Measurements from ENCODE around the gene GNAO1. TPM values are rescaled to one million over a fixed set of nuclear protein-coding genes. Genes with fewer than 3 reads are reported as not detected.
"Not testable (repeated sequence)": the region's sequence is repeated elsewhere in the genome, so short reads cannot be mapped to it uniquely, and the experiment has no call there.

GNAO1 gene
- total and polyA plus RNA-seq, 9 of the 15 experiments (the other 6 are each of a cell fraction or from before 2014, with no cell fraction given), result 0.07 to 0.42 (median 0.08) TPM; not detected in 5

DNA sequence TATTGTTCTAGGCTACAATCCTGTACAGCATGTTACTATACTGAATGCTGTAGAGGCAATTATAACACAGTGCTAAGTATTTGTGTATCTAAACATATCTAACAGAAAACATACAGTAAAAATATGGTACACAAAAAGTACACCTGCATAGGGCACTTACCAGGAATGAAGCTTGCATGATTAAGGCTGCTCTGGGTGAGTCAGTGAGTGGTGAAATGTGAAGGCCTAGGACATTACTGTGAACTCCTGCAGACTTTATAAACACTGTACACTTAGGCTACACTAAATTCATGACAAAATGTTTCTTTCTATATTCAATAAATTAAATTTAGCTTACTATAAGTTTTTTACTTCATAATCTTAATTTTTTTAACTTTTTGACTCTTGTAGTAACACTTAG, 196.9 kb downstream of the GNAO1 start (continued):
- TF ChIP-seq POU5F1 (IDR thresholded peaks at IDR 0.05; ENCODE audit: borderline replicate concordance, low read depth, low read length, partially characterized antibody) (no peak), BMI1 (IDR thresholded peaks at IDR 0.05; ENCODE audit: low read length) (no peak), ZNF217 (CRISPR knock-in tag; IDR thresholded peaks at IDR 0.05) (no peak), FOXJ3 (CRISPR knock-in tag; IDR thresholded peaks at IDR 0.05) (no peak)

- H3K36me3 ChIP-seq (ENCODE audit: control insufficient read depth, insufficient read depth, low read length), result peaks cover 57% of the 10 kb centered on the region
- 96% methylated on average over 3 of the region's 3 CpGs for WGBS (ENCODE audit: insufficient coverage, low coverage, missing lambda C conversion rate)
- no TSS peak for BruUV-seq (replicated peaks)
These were observed 198.3 kb downstream of the GNAO1 start for GRCh38 chr16:56389554-56389953.

GRCh38 chr16:56396724-56397123, 205.4 kb downstream of the GNAO1 start:
- H3K9me3 ChIP-seq (replicated peaks; ENCODE audit: control insufficient read depth, insufficient read depth, low read depth, low read length); H3K79me2 ChIP-seq (ENCODE audit: control insufficient read depth, insufficient read depth, low read length); BruUV-seq (replicated peaks); H3K9ac ChIP-seq (ENCODE audit: insufficient read depth in 1 of 2, low read depth in 2 of 2, low read length in 2 of 2); in situ Hi-C loops (cut with MboI); DNase-seq (ENCODE audit: extremely low read depth in 1 of 4, low spot score in 3 of 4); H3K4me1 ChIP-seq (replicated peaks in 1 of 2; ENCODE audit: control insufficient read depth in 2 of 2, insufficient read depth in 2 of 2, low read length in 2 of 2); H4K20me1 ChIP-seq (replicated peaks; ENCODE audit: control insufficient read depth, insufficient read depth, low read length); H3K9me1 ChIP-seq (ENCODE audit: control insufficient read depth, insufficient read depth, low read length); intact Hi-C loops (cut with micrococcal nuclease); CTCF ChIA-PET (ENCODE audit: low intra/inter-chr PET ratio); FAIRE-seq; POLR2A ChIA-PET; H3K4me3 ChIP-seq; H2AFZ ChIP-seq (ENCODE audit: low read depth, low read length); H3K27ac ChIP-seq (ENCODE audit: extremely low read depth, low read depth, low read length); H3K27me3 ChIP-seq (ENCODE audit: control insufficient read depth in 2 of 2, insufficient read depth in 2 of 2, low read length in 2 of 2); H3K4me2 ChIP-seq (ENCODE audit: insufficient read depth, low read length); ATAC-seq: not testable (repeated sequence)
- H3K36me3 ChIP-seq (ENCODE audit: control insufficient read depth, insufficient read depth, low read length), result peaks cover 33% of the 10 kb centered on the region
- 100% methylated on average over 3 of the region's 3 CpGs for WGBS (ENCODE audit: insufficient coverage, low coverage, missing lambda C conversion rate)

More at GRCh38 chr16:56389554-56389953, 198.3 kb downstream of the GNAO1 start:
- no peaks in the 10 kb centered on the region for H3K9me3 ChIP-seq (replicated peaks; ENCODE audit: control insufficient read depth, insufficient read depth, low read depth, low read length)
- intact Hi-C loops (cut with micrococcal nuclease), result no loop called here
- no peaks in the 10 kb centered on the region for H3K4me1 ChIP-seq (replicated peaks in 1 of 2; ENCODE audit: control insufficient read depth in 2 of 2, insufficient read depth in 2 of 2, low read length in 2 of 2)
- DNase-seq (ENCODE audit: extremely low read depth in 1 of 4, low spot score in 3 of 4) (no peak), ATAC-seq (no peak), FAIRE-seq (no peak)
- H3K9ac ChIP-seq (ENCODE audit: insufficient read depth in 1 of 2, low read depth in 2 of 2, low read length in 2 of 2), result no peak overlapping the region
- TF ChIP-seq PHF8 (IDR thresholded peaks at IDR 0.05; ENCODE audit: borderline replicate concordance, low read length) (no peak), ZNF41 (CRISPR knock-in tag; conservative IDR thresholded peaks at IDR 0.05) (no peak), ZNF445 (CRISPR knock-in tag; IDR thresholded peaks at IDR 0.05; ENCODE audit: low read depth) (no peak), MAFF (IDR thresholded peaks at IDR 0.05; ENCODE audit: low read length) (no peak), CCAR2 (IDR thresholded peaks at IDR 0.05; ENCODE audit: low read depth, low read length) (no peak), TCFL5 (CRISPR knock-in tag; conservative IDR thresholded peaks at IDR 0.05) (no peak), KLF6 (CRISPR knock-in tag; IDR thresholded peaks at IDR 0.05; ENCODE audit: borderline replicate concordance) (no peak), ILF3 (IDR thresholded peaks at IDR 0.05; ENCODE audit: borderline replicate concordance) (no peak), ZKSCAN8 (CRISPR knock-in tag; IDR thresholded peaks at IDR 0.05) (no peak), ZSCAN29 (IDR thresholded peaks at IDR 0.05) (no peak), NCOA4 (IDR thresholded peaks at IDR 0.05; ENCODE audit: partially characterized antibody) (no peak), SOX6 (IDR thresholded peaks at IDR 0.05) (no peak)
- no peak overlapping the region for H3K4me3 ChIP-seq
- H4K20me1 ChIP-seq (replicated peaks; ENCODE audit: control insufficient read depth, insufficient read depth, low read length), result no peaks in the 10 kb centered on the region
- CTCF ChIA-PET (ENCODE audit: low intra/inter-chr PET ratio), result no interaction called here
- no peaks in the 10 kb centered on the region for H3K9me1 ChIP-seq (ENCODE audit: control insufficient read depth, insufficient read depth, low read length)
- no peak overlapping the region for H3K4me2 ChIP-seq (ENCODE audit: insufficient read depth, low read length)
- no peak overlapping the region for H3K27ac ChIP-seq (ENCODE audit: extremely low read depth, low read depth, low read length)
- no peaks in the 10 kb centered on the region for H3K27me3 ChIP-seq (ENCODE audit: control insufficient read depth in 2 of 2, insufficient read depth in 2 of 2, low read length in 2 of 2)
- H2AFZ ChIP-seq (ENCODE audit: low read depth, low read length), result no peak overlapping the region
- H3K79me2 ChIP-seq (ENCODE audit: control insufficient read depth, insufficient read depth, low read length), result no peaks in the 10 kb centered on the region
- POLR2A ChIA-PET, result interaction anchor here (0.8 kb wide), 1 partner anchor 12 kb away, joined by 4 read pairs; no protein-coding TSS in a partner anchor
- in situ Hi-C loops (cut with MboI), result no loop called here
